Measurements from ENCODE around the gene ARID1B.

The ARID1B gene

GRCh38 chr6:156762547-156762946, 14.6 kb upstream of the ARID1B start:
- H3K9me3 Mint-ChIP-seq, result no peaks in the 10 kb centered on the region
- peaks cover 2% of the 10 kb centered on the region for H3K4me1 Mint-ChIP-seq (ENCODE audit: low read depth)
- no peak overlapping the region for H3K27ac Mint-ChIP-seq
- H3K4me3 Mint-ChIP-seq, result no peak overlapping the region
- DNase-seq, result no peak
- no peaks in the 10 kb centered on the region for H3K36me3 Mint-ChIP-seq (ENCODE audit: low read depth)
- H3K27me3 Mint-ChIP-seq, result peaks cover 5% of the 10 kb centered on the region

DNA sequence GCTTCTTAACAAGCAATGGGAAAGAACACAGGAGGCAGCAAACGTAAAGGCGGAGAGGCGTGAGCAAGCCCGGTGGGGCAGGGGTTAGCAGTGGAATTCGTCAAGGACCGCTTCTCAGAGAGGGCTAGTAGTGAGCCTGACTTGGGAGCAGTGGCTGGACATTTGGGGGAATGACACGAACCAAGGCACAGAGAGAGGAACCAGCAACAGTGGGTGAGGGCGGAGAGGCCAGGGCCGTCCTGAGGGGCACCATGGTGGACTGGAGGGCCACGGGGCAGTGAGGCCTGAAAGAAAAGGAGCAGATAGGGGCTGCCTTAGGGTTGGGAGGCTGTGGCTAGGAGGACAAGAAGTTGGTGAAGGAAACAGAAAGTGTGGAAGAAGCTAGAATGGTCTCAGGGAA, 12.1 kb upstream of the ARID1B start:
- Mint-ChIP-seq H3K9me3 (no peaks in the 10 kb centered on the region), H3K36me3 (ENCODE audit: low read depth) (no peaks in the 10 kb centered on the region), H3K27me3 (no peaks in the 10 kb centered on the region), H3K4me3 (no peak overlapping the region), H3K27ac (no peak overlapping the region), H3K4me1 (ENCODE audit: low read depth) (peaks cover 7% of the 10 kb centered on the region)
- DNase-seq, result no peak

DNA sequence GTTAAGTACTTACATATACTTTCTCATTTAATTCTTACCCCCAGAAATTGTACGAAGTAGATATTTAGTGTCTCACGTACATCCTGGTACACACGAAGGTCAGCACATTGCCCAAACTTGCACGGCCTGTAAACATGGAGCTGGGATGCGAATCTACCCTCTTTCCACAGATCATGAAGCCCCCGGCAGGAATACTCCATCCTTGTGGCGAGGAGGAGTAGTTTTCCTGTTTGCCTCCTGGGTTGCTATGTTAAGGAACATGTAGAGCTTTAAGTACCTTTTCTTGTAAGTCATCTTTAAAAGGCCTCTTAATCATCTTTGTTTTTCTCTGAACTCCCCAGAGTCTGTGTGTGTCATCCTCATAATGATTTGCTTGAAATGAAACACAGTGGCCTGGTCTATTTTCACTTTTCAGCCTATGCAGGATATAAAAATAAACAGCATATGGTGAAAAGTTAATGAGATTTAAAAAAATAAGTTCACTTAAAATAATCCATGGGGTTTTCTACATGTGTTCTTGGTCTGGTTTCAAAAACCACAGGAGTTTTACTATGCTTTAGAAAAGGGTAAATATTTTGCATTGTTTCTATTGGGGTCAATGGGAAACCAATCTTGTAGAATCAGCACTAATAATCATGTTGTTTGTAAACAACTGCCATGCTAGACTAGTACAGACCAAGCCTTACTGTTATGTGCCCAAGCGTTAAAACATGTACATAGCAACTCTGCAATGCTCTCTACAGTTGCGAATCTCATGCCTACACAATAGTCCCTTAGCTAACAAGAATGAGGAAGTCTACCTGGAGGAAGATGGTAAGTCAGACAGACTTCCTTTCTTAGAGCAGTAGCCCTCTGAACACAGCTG, 9.3 kb upstream of the ARID1B start:
- no peak overlapping the region for H3K27ac Mint-ChIP-seq
- H3K4me3 Mint-ChIP-seq, result no peak overlapping the region
- no peaks in the 10 kb centered on the region for H3K36me3 Mint-ChIP-seq (ENCODE audit: low read depth)
- no peaks in the 10 kb centered on the region for H3K9me3 Mint-ChIP-seq
- H3K27me3 Mint-ChIP-seq, result no peaks in the 10 kb centered on the region
- no peak for DNase-seq
- peaks cover 7% of the 10 kb centered on the region for H3K4me1 Mint-ChIP-seq (ENCODE audit: low read depth)

DNA sequence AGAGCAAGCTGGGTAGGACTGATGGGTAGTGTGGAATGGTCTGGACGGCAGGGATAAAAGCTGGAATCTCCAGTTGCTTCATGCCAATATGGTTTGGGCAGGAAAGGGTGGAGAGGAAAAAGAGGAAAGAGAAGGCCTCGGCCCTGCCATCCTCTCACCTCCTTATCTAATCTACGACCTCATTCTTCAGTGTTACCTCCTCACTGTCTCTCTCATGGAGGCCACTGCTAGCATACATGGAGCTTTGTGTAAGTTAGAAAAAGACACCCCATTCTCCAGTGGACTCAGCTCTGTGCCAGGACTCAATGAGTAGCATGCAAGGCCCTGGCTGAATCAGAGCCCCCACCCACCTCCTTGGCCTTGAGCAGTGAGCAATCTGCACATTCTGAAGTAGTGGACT, 6.1 kb upstream of the ARID1B start:
- H3K36me3 Mint-ChIP-seq (ENCODE audit: low read depth), result no peaks in the 10 kb centered on the region
- H3K4me3 Mint-ChIP-seq, result no peak overlapping the region
- DNase-seq, result no peak
- H3K9me3 Mint-ChIP-seq, result no peaks in the 10 kb centered on the region
- no peak overlapping the region for H3K27ac Mint-ChIP-seq
- H3K27me3 Mint-ChIP-seq, result no peaks in the 10 kb centered on the region
- H3K4me1 Mint-ChIP-seq (ENCODE audit: low read depth), result peaks cover 23% of the 10 kb centered on the region

GRCh38 chr6:156771761-156772160, 5.4 kb upstream of the ARID1B start:
- Mint-ChIP-seq H3K4me1 (ENCODE audit: low read depth) (peaks cover 28% of the 10 kb centered on the region), H3K27ac (no peak overlapping the region), H3K27me3 (no peaks in the 10 kb centered on the region)

DNA sequence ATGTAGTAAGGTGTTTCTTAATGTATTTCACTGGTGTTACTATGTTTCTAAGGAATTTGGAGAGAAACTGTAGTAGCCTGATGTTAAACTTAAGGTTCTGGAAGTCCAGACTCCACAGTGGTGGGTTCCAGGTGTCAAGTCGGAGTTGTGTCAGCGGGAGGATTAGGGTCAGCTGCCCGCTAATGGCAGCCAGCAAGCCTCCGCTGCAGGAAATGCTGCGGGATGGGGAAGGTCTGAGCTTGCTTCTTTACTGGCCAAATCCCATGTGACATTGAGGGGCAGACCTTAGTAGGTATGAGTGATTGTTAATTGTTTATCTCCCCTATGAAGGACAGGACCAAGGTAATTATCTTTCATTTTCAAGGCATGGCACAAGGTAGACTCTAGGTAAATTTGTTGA, 3.7 kb upstream of the ARID1B start:
- H3K4me1 Mint-ChIP-seq (ENCODE audit: low read depth), result peaks cover 23% of the 10 kb centered on the region

More at GRCh38 chr6:156771761-156772160, 5.4 kb upstream of the ARID1B start:
- H3K4me3 Mint-ChIP-seq, result no peak overlapping the region
- no peaks in the 10 kb centered on the region for H3K9me3 Mint-ChIP-seq
- no peak for DNase-seq
- H3K36me3 Mint-ChIP-seq (ENCODE audit: low read depth), result peaks cover 4% of the 10 kb centered on the region

DNA sequence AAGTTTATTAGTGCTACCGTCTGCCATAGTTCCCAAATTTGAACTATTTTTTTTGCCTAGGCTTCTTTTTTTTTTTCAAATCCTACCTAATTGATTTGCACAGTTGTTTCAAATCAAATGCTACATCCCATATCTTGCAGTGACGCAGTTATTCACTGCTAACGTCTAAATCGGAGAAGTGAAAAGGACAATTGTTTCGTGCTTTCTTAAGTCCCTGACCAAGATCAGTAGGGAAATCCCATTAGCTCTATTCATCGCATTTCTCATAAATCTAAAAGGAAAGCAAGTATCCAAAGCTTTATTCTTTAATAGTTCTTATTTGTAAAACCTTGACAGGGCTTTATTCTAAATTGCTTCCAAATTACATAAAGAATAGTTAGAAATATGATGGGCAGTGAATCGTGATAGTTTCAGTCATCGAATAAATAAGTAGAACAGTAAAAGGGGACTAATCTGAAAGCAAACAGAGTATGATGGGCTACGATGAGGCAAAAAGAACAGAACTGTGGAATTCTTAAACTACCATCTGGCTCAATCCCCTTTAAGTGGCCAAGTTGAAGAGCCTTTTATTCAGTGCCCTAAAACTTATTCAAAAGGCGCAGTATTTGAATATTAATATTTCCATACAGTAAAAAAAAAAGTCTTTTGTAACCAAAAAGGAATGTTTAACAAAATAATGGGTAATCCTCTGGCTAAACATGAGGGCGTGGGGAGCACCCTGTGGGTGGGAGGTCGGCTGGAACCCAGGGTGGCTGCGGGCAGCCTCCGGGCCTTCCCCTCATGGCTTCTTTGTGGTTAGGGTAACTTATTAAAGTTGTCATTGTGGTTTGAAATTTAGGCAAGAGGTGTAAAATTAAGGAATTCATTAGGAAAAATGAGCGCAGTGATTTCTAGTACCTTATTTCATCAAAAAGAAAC, 3.0 kb upstream of the ARID1B start:
- H3K27ac Mint-ChIP-seq, result no peak overlapping the region
- H3K9me3 Mint-ChIP-seq, result no peaks in the 10 kb centered on the region
- no peak overlapping the region for H3K4me3 Mint-ChIP-seq
- no peaks in the 10 kb centered on the region for H3K27me3 Mint-ChIP-seq
- peaks cover 23% of the 10 kb centered on the region for H3K4me1 Mint-ChIP-seq (ENCODE audit: low read depth)
- peaks cover 9% of the 10 kb centered on the region for H3K36me3 Mint-ChIP-seq (ENCODE audit: low read depth)
- DNase-seq, result no peak

More for the DNA sequence above, 3.7 kb upstream of the ARID1B start:
- Mint-ChIP-seq H3K27me3 (no peaks in the 10 kb centered on the region), H3K9me3 (no peaks in the 10 kb centered on the region), H3K27ac (no peak overlapping the region), H3K36me3 (ENCODE audit: low read depth) (peaks cover 9% of the 10 kb centered on the region), H3K4me3 (no peak overlapping the region)
- DNase-seq, result no peak

DNA sequence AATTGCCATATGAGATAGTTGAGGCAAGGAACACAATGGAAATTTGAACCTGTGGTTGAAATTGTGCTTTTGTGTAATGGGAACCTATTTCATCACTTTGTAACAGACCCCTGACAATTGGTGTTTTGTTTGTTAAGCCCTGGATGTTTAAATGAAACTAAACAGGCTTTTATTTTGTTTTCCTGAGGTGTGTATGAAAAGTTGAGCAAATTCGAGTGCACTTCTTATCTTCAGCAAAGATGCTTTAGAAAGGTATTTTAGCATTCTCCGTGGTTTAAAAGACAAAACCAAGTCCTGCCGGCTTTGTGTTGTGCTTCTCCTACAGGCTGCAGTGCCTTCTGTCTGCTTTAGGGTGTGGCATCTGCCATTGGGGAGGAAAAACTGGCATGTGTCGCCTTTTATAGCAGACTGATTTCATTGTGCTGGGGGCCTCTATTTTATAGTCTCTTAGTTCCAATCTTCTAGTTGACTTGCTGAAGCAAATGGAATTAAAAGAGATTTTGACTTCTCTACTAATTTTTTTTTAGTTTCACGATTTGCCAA, 2.2 kb upstream of the ARID1B start:
- no peaks in the 10 kb centered on the region for H3K9me3 Mint-ChIP-seq
- H3K27ac Mint-ChIP-seq, result peak overlapping the region; percentile 55
- no peak for DNase-seq
- H3K36me3 Mint-ChIP-seq (ENCODE audit: low read depth), result peaks cover 12% of the 10 kb centered on the region
- no peaks in the 10 kb centered on the region for H3K27me3 Mint-ChIP-seq
- H3K4me1 Mint-ChIP-seq (ENCODE audit: low read depth), result peaks cover 23% of the 10 kb centered on the region
- no peak overlapping the region for H3K4me3 Mint-ChIP-seq

DNA sequence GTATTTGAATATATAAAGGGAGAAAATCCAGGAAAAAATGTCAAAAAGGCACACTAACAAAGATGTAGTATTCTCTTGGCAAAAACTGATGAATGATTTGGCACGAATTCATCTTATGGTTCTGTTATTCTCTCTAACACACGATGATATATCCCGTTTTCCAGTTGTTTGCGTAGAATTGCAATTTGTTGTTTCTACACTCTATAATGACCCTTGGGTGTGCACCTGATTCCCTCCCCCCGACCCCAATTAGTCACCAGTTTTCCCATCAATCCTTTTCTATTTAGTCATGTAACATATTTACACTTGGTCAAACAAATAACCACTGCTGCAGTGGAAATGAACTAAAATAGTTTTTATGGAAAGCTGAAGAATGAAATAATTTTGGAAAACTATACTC, 1.5 kb upstream of the ARID1B start:
- no peaks in the 10 kb centered on the region for H3K27me3 Mint-ChIP-seq
- no peak overlapping the region for H3K4me3 Mint-ChIP-seq
- no peak overlapping the region for H3K27ac Mint-ChIP-seq
- no peaks in the 10 kb centered on the region for H3K9me3 Mint-ChIP-seq
- H3K36me3 Mint-ChIP-seq (ENCODE audit: low read depth), result peaks cover 19% of the 10 kb centered on the region
- DNase-seq, result no peak
- peaks cover 27% of the 10 kb centered on the region for H3K4me1 Mint-ChIP-seq (ENCODE audit: low read depth)

- no peaks in the 10 kb centered on the region for H3K27me3 Mint-ChIP-seq
- H3K36me3 Mint-ChIP-seq (ENCODE audit: low read depth), result peaks cover 25% of the 10 kb centered on the region
- peak overlapping the region; percentile 96 for H3K27ac Mint-ChIP-seq
- peak overlapping the region; percentile 86 for H3K4me3 Mint-ChIP-seq
- H3K9me3 Mint-ChIP-seq, result no peaks in the 10 kb centered on the region
- DNase-seq, result no peak
- peaks cover 33% of the 10 kb centered on the region for H3K4me1 Mint-ChIP-seq (ENCODE audit: low read depth)
Observed at GRCh38 chr6:156776470-156776839, 723 bp upstream of the ARID1B start.

DNA sequence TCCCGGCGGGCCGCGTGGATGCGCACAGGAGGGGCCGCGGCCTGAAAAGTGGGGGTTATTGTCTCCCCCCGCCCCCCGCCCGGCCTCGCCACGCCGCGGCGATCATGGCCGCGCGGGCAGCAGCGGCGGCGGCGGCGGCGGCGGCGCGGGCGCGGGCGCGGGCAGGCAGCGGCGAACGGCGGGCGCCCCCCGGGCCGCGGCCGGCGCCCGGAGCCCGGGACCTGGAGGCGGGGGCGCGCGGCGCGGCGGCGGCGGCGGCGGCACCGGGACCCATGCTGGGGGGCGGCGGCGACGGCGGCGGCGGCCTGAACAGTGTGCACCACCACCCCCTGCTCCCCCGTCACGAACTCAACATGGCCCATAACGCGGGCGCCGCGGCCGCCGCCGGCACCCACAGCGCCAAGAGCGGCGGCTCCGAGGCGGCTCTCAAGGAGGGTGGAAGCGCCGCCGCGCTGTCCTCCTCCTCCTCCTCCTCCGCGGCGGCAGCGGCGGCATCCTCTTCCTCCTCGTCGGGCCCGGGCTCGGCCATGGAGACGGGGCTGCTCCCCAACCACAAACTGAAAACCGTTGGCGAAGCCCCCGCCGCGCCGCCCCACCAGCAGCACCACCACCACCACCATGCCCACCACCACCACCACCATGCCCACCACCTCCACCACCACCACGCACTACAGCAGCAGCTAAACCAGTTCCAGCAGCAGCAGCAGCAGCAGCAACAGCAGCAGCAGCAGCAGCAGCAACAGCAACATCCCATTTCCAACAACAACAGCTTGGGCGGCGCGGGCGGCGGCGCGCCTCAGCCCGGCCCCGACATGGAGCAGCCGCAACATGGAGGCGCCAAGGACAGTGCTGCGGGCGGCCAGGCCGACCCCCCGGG, 637 bp downstream of the ARID1B start:
- Mint-ChIP-seq H3K36me3 (ENCODE audit: low read depth) (peaks cover 34% of the 10 kb centered on the region), H3K4me1 (ENCODE audit: low read depth) (peaks cover 42% of the 10 kb centered on the region), H3K27me3 (no peaks in the 10 kb centered on the region), H3K4me3 (peak overlapping the region; percentile 85), H3K9me3 (no peaks in the 10 kb centered on the region), H3K27ac (peak overlapping the region; percentile 93)
- DNase-seq, result peak; percentile 81

DNA sequence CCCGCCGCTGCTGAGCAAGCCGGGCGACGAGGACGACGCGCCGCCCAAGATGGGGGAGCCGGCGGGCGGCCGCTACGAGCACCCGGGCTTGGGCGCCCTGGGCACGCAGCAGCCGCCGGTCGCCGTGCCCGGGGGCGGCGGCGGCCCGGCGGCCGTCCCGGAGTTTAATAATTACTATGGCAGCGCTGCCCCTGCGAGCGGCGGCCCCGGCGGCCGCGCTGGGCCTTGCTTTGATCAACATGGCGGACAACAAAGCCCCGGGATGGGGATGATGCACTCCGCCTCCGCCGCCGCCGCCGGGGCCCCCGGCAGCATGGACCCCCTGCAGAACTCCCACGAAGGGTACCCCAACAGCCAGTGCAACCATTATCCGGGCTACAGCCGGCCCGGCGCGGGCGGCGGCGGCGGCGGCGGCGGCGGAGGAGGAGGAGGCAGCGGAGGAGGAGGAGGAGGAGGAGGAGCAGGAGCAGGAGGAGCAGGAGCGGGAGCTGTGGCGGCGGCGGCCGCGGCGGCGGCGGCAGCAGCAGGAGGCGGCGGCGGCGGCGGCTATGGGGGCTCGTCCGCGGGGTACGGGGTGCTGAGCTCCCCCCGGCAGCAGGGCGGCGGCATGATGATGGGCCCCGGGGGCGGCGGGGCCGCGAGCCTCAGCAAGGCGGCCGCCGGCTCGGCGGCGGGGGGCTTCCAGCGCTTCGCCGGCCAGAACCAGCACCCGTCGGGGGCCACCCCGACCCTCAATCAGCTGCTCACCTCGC, 1.5 kb downstream of the ARID1B start:
- H3K4me1 Mint-ChIP-seq (ENCODE audit: low read depth), result peaks cover 49% of the 10 kb centered on the region

More for the DNA sequence above, 1.5 kb downstream of the ARID1B start:
- peak; percentile 79 for DNase-seq
- Mint-ChIP-seq H3K36me3 (ENCODE audit: low read depth) (peaks cover 37% of the 10 kb centered on the region), H3K4me3 (peak overlapping the region; percentile 85), H3K27me3 (no peaks in the 10 kb centered on the region), H3K27ac (peak overlapping the region; percentile 90), H3K9me3 (no peaks in the 10 kb centered on the region)

All from activated T-cell treated with anti-CD3 and anti-CD28 coated beads, Interleukin-2, amount 50 U/mL, for 24 hours (primary cell).